Mammary epithelial cell (primary cell): ENCODE measurements around the gene NOMO2.
"Not testable (repeated sequence)": the region's sequence is repeated elsewhere in the genome, so short reads cannot be mapped to it uniquely, and the experiment has no call there.

ENCODE experiments used
- CTCF ChIP-seq, 2 donors: IDR thresholded peaks in 1 of 2; conservative IDR thresholded peaks in 1 of 2; 2 replicates each; pipeline ENCODE4 v1.5.1; 2011 to 2012; ENCODE audit warnings: inconsistent platforms in 2 of 2, low read length in 2 of 2, mild to moderate bottlenecking in 2 of 2, control low read depth in 1 of 2, low read depth in 1 of 2; ENCODE audit not compliant: insufficient read depth in 1 of 2; ENCODE audit errors: extremely low read depth in 1 of 2
- EZH2 ChIP-seq: IDR thresholded peaks from 2 replicates; pipeline ENCODE4 v1.6.1; 2012; ENCODE audit warnings: low read length, inconsistent platforms, borderline replicate concordance

- TF ChIP-seq CTCF (conservative IDR thresholded peaks at IDR 0.05 in 1 of 2, IDR thresholded peaks at IDR 0.05 in 1 of 2; ENCODE audit: extremely low read depth in 1 of 2, insufficient read depth in 1 of 2, low read depth in 1 of 2, low read length in 2 of 2); EZH2: not testable (repeated sequence)
Measured at GRCh38 chr16:18575945-18576344, 14.0 kb upstream of the NOMO2 start.
